ENCODE measurements around the gene MAGED4. TPM values are rescaled to one million over a fixed set of nuclear protein-coding genes. Genes with fewer than 3 reads are reported as not detected.

The MAGED4 gene
- total RNA-seq, 1 donor from 2014 or later, result 2.1 TPM

DNA sequence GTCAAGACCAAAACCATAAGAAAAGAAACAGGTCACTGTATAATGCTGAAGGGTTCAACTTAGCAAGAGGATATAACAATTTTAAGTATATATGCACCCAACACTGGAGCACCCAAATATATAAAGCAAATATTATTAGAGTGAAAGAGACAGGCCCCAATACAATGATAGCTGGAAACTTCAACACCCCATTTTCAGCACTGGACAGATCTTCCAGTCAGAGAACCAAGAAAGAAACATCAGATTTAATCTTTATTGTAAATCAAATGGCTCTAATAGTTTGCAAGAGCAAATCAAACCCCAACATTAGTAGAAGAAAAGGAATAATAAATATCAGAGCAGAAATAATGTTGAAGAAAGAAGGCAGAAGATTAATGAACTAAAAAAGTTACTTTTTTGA lies 36.2 kb downstream of the MAGED4 start:
- Histone ChIP-seq H3K4me3 (no peak overlapping the region), H3K36me3 (no peaks in the 10 kb centered on the region), H3K27me3 (no peaks in the 10 kb centered on the region), H3K9me3 (no peaks in the 10 kb centered on the region), H3K27ac (no peak overlapping the region), H3K4me1 (no peaks in the 10 kb centered on the region)
- TF ChIP-seq, protein P1, sequence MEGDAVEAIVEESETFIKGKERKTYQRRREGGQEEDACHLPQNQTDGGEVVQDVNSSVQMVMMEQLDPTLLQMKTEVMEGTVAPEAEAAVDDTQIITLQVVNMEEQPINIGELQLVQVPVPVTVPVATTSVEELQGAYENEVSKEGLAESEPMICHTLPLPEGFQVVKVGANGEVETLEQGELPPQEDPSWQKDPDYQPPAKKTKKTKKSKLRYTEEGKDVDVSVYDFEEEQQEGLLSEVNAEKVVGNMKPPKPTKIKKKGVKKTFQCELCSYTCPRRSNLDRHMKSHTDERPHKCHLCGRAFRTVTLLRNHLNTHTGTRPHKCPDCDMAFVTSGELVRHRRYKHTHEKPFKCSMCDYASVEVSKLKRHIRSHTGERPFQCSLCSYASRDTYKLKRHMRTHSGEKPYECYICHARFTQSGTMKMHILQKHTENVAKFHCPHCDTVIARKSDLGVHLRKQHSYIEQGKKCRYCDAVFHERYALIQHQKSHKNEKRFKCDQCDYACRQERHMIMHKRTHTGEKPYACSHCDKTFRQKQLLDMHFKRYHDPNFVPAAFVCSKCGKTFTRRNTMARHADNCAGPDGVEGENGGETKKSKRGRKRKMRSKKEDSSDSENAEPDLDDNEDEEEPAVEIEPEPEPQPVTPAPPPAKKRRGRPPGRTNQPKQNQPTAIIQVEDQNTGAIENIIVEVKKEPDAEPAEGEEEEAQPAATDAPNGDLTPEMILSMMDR (IDR thresholded peaks at IDR 0.05), result no peak
- ATAC-seq (no peak), DNase-seq (no peak)
- intact Hi-C loops (cut with DNase I), result no loop called here

Other genes with a start within 250 kb of the MAGED4 start
- gene MAGED4B, start 115.7 kb upstream of the MAGED4 start, total RNA-seq, result 6.1 TPM
- 5.2 TPM for gene XAGE2, start 184.1 kb downstream of the MAGED4 start, total RNA-seq